Mesenchymal stem cell (in vitro differentiated cells and primary cell): ENCODE measurements around the gene RDH11.

Experiments
- DNase-seq: peaks from one replicate; pipeline ENCODE4 v3.0.0-alpha.2; 2013
- H2AFZ ChIP-seq: one replicate; pipeline ENCODE4 v1.6.1; 2013; ENCODE audit warnings: low read depth, mild to moderate bottlenecking, control low read depth, inconsistent platforms, low read length, moderate library complexity
- H2AK5ac ChIP-seq: 2 replicates; pipeline ENCODE4 v1.6.1; 2013; ENCODE audit warnings: low read length, moderate library complexity, mild to moderate bottlenecking, inconsistent platforms; ENCODE audit not compliant: severe bottlenecking
- H2BK120ac ChIP-seq: one replicate; pipeline ENCODE4 v1.6.1; 2013; ENCODE audit warnings: low read depth, mild to moderate bottlenecking, inconsistent platforms, low read length, moderate library complexity
- H2BK12ac ChIP-seq, 2 experiments: one replicate each; pipeline ENCODE4 v1.6.1; 2013; ENCODE audit warnings: inconsistent platforms in 2 of 2, low read length in 2 of 2, mild to moderate bottlenecking in 2 of 2, moderate library complexity in 2 of 2, control low read depth in 1 of 2
- H2BK15ac ChIP-seq: one replicate; pipeline ENCODE4 v1.6.1; 2013; ENCODE audit warnings: mild to moderate bottlenecking, low read depth, inconsistent platforms; ENCODE audit not compliant: poor library complexity, severe bottlenecking
- H2BK5ac ChIP-seq: 2 replicates; pipeline ENCODE4 v1.6.1; 2013; ENCODE audit warnings: low read depth, mild to moderate bottlenecking, low read length, control low read depth, inconsistent platforms; ENCODE audit not compliant: poor library complexity, severe bottlenecking
- H3K14ac ChIP-seq, 2 experiments: one replicate each; pipeline ENCODE4 v1.6.1; 2013; ENCODE audit warnings: inconsistent platforms in 2 of 2, low read length in 2 of 2, control low read depth in 1 of 2, mild to moderate bottlenecking in 1 of 2, moderate library complexity in 1 of 2
- H3K18ac ChIP-seq, 2 experiments: one replicate each; pipeline ENCODE4 v1.6.1; 2013; ENCODE audit warnings: inconsistent platforms in 2 of 2, low read length in 2 of 2, control low read depth in 1 of 2, low read depth in 1 of 2, mild to moderate bottlenecking in 1 of 2
- H3K23ac ChIP-seq, 2 experiments: one replicate each; pipeline ENCODE4 v1.6.1; 2013; ENCODE audit warnings: inconsistent platforms in 2 of 2, low read length in 2 of 2, mild to moderate bottlenecking in 2 of 2, moderate library complexity in 2 of 2, control low read depth in 1 of 2
- H3K27ac ChIP-seq: 2 replicates; pipeline ENCODE4 v1.5.1; 2013; ENCODE audit warnings: mild to moderate bottlenecking, moderate library complexity, low read length, control low read depth, inconsistent platforms; ENCODE audit not compliant: poor library complexity, severe bottlenecking
- H3K27me3 ChIP-seq, 2 experiments: 2 replicates each; pipeline versions ENCODE4 v1.6.1 to v1.7.0; 2013; ENCODE audit warnings: low read length in 2 of 2, mild to moderate bottlenecking in 2 of 2, moderate library complexity in 2 of 2, control low read depth in 1 of 2, inconsistent platforms in 1 of 2; ENCODE audit not compliant: control insufficient read depth in 1 of 2, insufficient read depth in 1 of 2
- H3K36me3 ChIP-seq, 2 experiments: 2 replicates each; pipeline versions ENCODE4 v1.6.1 to v1.7.0; 2013; ENCODE audit warnings: low read length in 2 of 2, control low read depth in 1 of 2, inconsistent platforms in 1 of 2, low read depth in 1 of 2, mild to moderate bottlenecking in 1 of 2; ENCODE audit not compliant: insufficient read depth in 2 of 2, control insufficient read depth in 1 of 2
- H3K4ac ChIP-seq, 2 experiments: one replicate each; pipeline ENCODE4 v1.6.1; 2013; ENCODE audit warnings: inconsistent platforms in 2 of 2, low read length in 2 of 2, mild to moderate bottlenecking in 2 of 2, moderate library complexity in 2 of 2, control low read depth in 1 of 2, low read depth in 1 of 2
- H3K4me1 ChIP-seq: 2 replicates; pipeline ENCODE4 v1.6.1; 2013; ENCODE audit warnings: low read depth, low read length, control low read depth; ENCODE audit not compliant: control insufficient read depth, insufficient read depth
- H3K4me2 ChIP-seq: 2 replicates; pipeline ENCODE4 v1.6.1; 2013; ENCODE audit warnings: low read length, mild to moderate bottlenecking, inconsistent platforms; ENCODE audit not compliant: poor library complexity, severe bottlenecking
- H3K4me3 ChIP-seq, 2 experiments: 2 replicates each; pipeline versions ENCODE4 v1.5.1 to v1.7.0; 2013; ENCODE audit warnings: low read length in 2 of 2, mild to moderate bottlenecking in 2 of 2, control low read depth in 1 of 2, low read depth in 1 of 2; ENCODE audit not compliant: insufficient read depth in 1 of 2
- H3K79me1 ChIP-seq: replicated peaks from 2 replicates; pipeline ENCODE4 v1.6.1; 2013; ENCODE audit warnings: mild to moderate bottlenecking, control low read depth, low read length, inconsistent platforms; ENCODE audit not compliant: poor library complexity, severe bottlenecking
- H3K9ac ChIP-seq: 2 replicates; pipeline ENCODE4 v1.7.0; 2013; ENCODE audit warnings: mild to moderate bottlenecking, low read length, moderate library complexity
- H3K9me3 ChIP-seq: 2 replicates; pipeline ENCODE4 v1.7.0; 2013; ENCODE audit warnings: mild to moderate bottlenecking, low read length; ENCODE audit not compliant: control insufficient read depth
- H4K8ac ChIP-seq: one replicate; pipeline ENCODE4 v1.6.1; 2013; ENCODE audit warnings: inconsistent platforms, mild to moderate bottlenecking, low read length, moderate library complexity
- H4K91ac ChIP-seq: one replicate; pipeline ENCODE4 v1.6.1; 2013; ENCODE audit warnings: mild to moderate bottlenecking, low read length, inconsistent platforms
- whole genome bisulfite sequencing: methylation state at CpG from one replicate; pipeline ENCODE4 v1.1.7; 2013; ENCODE audit warnings: mixed read lengths; 5-methylcytosine and 5-hydroxymethylcytosine counted together

The RDH11 gene

DNA sequence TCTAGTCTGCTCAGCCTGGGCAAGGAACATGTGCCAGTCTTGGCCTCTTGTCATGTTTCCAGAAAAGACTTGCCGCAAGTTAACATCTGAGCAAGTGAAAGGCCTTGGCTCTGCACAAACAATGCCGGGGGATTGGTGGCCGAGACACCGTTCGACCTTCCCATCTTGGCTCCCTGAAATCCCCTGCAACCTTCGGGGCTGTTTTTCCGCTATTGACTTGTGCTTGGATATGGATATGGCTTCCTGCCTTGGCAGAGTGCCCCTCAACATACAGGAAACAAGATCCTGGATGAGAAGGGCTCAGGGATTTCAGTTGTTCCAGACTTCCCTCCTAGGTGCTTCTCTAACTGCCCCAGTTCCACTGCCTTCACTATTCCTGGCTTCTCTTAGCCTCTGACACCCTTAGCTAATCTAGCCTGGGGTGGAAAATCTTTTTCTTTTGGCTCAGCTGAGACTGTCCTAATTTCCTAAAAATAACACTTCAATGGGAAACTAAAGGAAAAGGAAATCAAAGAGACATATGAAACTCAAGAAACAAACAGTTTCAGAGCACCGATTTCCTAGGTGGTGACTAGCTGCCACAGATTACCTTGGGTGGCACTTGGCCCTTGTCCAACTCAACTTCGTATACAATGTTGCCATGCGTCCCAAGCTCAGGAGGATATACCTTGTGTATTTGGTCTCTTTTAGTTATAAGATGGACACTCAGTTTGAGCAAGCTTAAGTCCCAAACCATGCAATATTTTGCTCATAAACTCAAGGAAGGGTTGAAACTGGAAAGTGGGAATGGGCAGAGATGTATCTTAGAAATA lies 40.0 kb upstream of the RDH11 start:
- no peak overlapping the region for H3K23ac ChIP-seq
- no peak overlapping the region for H3K18ac ChIP-seq
- H2AFZ ChIP-seq = no peak overlapping the region
- DNase-seq = no peak
- 95% methylated on average over 8 of the region's 10 CpGs for WGBS
- no peak overlapping the region for H3K14ac ChIP-seq
- no peak overlapping the region for H4K91ac ChIP-seq
- no peaks in the 10 kb centered on the region for H3K36me3 ChIP-seq
- H2AK5ac ChIP-seq = no peak overlapping the region
- H3K79me1 ChIP-seq = no peaks in the 10 kb centered on the region
- peaks cover 8% of the 10 kb centered on the region for H3K4me1 ChIP-seq
- no peaks in the 10 kb centered on the region for H3K9me3 ChIP-seq
- no peak overlapping the region for H3K9ac ChIP-seq
- no peak overlapping the region for H3K27ac ChIP-seq
- no peak overlapping the region for H3K4me2 ChIP-seq
- H2BK15ac ChIP-seq = no peak overlapping the region
- H3K4me3 ChIP-seq = no peak overlapping the region
- no peak overlapping the region for H3K4ac ChIP-seq
- peaks cover 0 to 20% of the 10 kb centered on the region in 2 experiments for H3K27me3 ChIP-seq
- H4K8ac ChIP-seq = no peak overlapping the region
- H2BK120ac ChIP-seq = no peak overlapping the region
- no peak overlapping the region for H2BK5ac ChIP-seq
- no peak overlapping the region for H2BK12ac ChIP-seq

GRCh38 chr14:67734675-67735074 lies 39.1 kb upstream of the RDH11 start:
- Histone ChIP-seq H3K14ac (no peak overlapping the region), H2BK15ac (no peak overlapping the region), H2AFZ (no peak overlapping the region), H2BK12ac (no peak overlapping the region), H3K23ac (no peak overlapping the region), H4K91ac (no peak overlapping the region), H2BK5ac (no peak overlapping the region), H3K4me3 (no peak overlapping the region), H3K79me1 (no peaks in the 10 kb centered on the region), H3K4ac (no peak overlapping the region), H3K9ac (no peak overlapping the region), H3K27ac (no peak overlapping the region), H3K18ac (no peak overlapping the region), H2AK5ac (no peak overlapping the region), H3K4me1 (peaks cover 8% of the 10 kb centered on the region), H3K9me3 (no peaks in the 10 kb centered on the region), H3K4me2 (no peak overlapping the region), H3K36me3 (no peaks in the 10 kb centered on the region), H2BK120ac (no peak overlapping the region), H3K27me3 (peaks cover 6 to 25% of the 10 kb centered on the region in 2 experiments), H4K8ac (no peak overlapping the region)
- DNase-seq = no peak
- WGBS = 70% methylated on average over 3 of the region's 3 CpGs

DNA sequence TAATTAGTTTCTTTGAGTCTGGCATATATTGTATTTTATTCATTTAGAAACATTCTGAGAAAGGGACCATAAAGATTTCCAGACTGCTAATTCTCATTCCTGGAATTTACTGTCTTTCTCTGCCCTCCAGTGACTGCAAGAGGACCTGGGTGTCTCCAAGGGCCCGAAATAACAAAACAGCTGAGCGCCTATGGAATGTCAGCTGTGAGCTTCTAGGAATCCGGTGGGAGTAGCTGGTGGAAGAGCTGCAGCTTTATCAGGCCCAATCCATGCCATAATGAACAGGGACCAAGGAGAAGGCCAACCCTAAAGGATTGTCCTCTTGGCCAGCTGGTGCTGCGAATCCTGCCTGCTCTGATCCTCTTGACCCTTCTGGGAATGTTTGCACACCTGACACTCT lies 38.1 kb upstream of the RDH11 start:
- H3K4me2 ChIP-seq = no peak overlapping the region
- no peaks in the 10 kb centered on the region for H3K9me3 ChIP-seq
- H3K4me1 ChIP-seq = peaks cover 9% of the 10 kb centered on the region
- no peak overlapping the region for H2BK5ac ChIP-seq
- DNase-seq = no peak
- H3K4ac ChIP-seq = no peak overlapping the region
- peaks cover 16 to 36% of the 10 kb centered on the region in 2 experiments for H3K27me3 ChIP-seq
- no peaks in the 10 kb centered on the region for H3K79me1 ChIP-seq
- H3K4me3 ChIP-seq = no peak overlapping the region
- H2BK120ac ChIP-seq = no peak overlapping the region
- H4K91ac ChIP-seq = no peak overlapping the region
- no peak overlapping the region for H2AFZ ChIP-seq
- no peak overlapping the region for H4K8ac ChIP-seq
- H2BK12ac ChIP-seq = no peak overlapping the region
- H3K27ac ChIP-seq = no peak overlapping the region
- no peak overlapping the region for H3K9ac ChIP-seq
- H3K23ac ChIP-seq = no peak overlapping the region
- H2BK15ac ChIP-seq = no peak overlapping the region
- H2AK5ac ChIP-seq = no peak overlapping the region
- 89% methylated on average over 4 of the region's 4 CpGs for WGBS
- no peaks in the 10 kb centered on the region for H3K36me3 ChIP-seq
- no peak overlapping the region for H3K14ac ChIP-seq
- H3K18ac ChIP-seq = no peak overlapping the region

GRCh38 chr14:67729072-67729885 lies 33.7 kb upstream of the RDH11 start:
- no peak overlapping the region for H2BK5ac ChIP-seq
- no peak overlapping the region for H4K8ac ChIP-seq
- no peak overlapping the region for H2AK5ac ChIP-seq
- H3K14ac ChIP-seq = no peak overlapping the region
- no peak overlapping the region for H3K27ac ChIP-seq
- H3K9ac ChIP-seq = no peak overlapping the region
- H3K4ac ChIP-seq = no peak overlapping the region
- H2BK120ac ChIP-seq = no peak overlapping the region
- H3K23ac ChIP-seq = no peak overlapping the region
- no peaks in the 10 kb centered on the region for H3K36me3 ChIP-seq
- H4K91ac ChIP-seq = peak overlapping the region; percentile 68
- H2BK15ac ChIP-seq = no peak overlapping the region
- no peak for DNase-seq
- H3K9me3 ChIP-seq = peaks cover 11% of the 10 kb centered on the region
- no peak overlapping the region for H2AFZ ChIP-seq
- H3K4me3 ChIP-seq = no peak overlapping the region
- WGBS = 50% methylated on average over 21 of the region's 21 CpGs
- no peak overlapping the region for H3K18ac ChIP-seq
- H2BK12ac ChIP-seq = no peak overlapping the region
- H3K79me1 ChIP-seq = no peaks in the 10 kb centered on the region
- no peak overlapping the region for H3K4me2 ChIP-seq
- peaks cover 49 to 50% of the 10 kb centered on the region in 2 experiments for H3K27me3 ChIP-seq
- peaks cover 7% of the 10 kb centered on the region for H3K4me1 ChIP-seq
